Measurements from ENCODE around the gene XRCC1. TPM values are rescaled to one million over a fixed set of nuclear protein-coding genes. Genes with fewer than 3 reads are reported as not detected.
A peak's percentile ranks its signal among the peaks of the same experiment; 100 is the strongest.

XRCC1 gene
- total and polyA plus RNA-seq, 10 of the 15 experiments (the other 5 are each of a cell fraction or from before 2014, with no cell fraction given) = 2.0 to 51.1 (median 33.7) TPM

GRCh38 chr19:43532962-43533545 is 42.3 kb downstream of the XRCC1 start, which contains the start of gene ZNF575 (continued):
- TF ChIP-seq CREM (IDR thresholded peaks at IDR 0.05; ENCODE audit: low read depth) = peak; percentile 65; the same call in 1 of the 2 replicates
- no peak for TF ChIP-seq RCOR1 (conservative IDR thresholded peaks at IDR 0.05; ENCODE audit: low read depth, low read length)
- no peak; the same call in 1 of the 2 replicates for TF ChIP-seq CREB1 (IDR thresholded peaks at IDR 0.05; ENCODE audit: low read depth)
- TF ChIP-seq SREBF2 (IDR thresholded peaks at IDR 0.05; ENCODE audit: low read length) = no peak
- no peak for TF ChIP-seq STAT3 (IDR thresholded peaks at IDR 0.05; ENCODE audit: low read depth, low read length)
- peak; percentile 79; the same call in 1 of the 2 replicates for TF ChIP-seq PML (IDR thresholded peaks at IDR 0.05; ENCODE audit: low read length)
- TF ChIP-seq RAD21 (IDR thresholded peaks at IDR 0.05; ENCODE audit: insufficient read depth, low read depth, low read length) = no peak
- TF ChIP-seq MXI1 (IDR thresholded peaks at IDR 0.05; ENCODE audit: low read depth, low read length) = peak; percentile 65; the same call in 1 of the 2 replicates
- no peak; the same call in 1 of the 2 replicates for TF ChIP-seq NR2F1 (conservative IDR thresholded peaks at IDR 0.05)
- TF ChIP-seq POLR2A (IDR thresholded peaks at IDR 0.05; ENCODE audit: low read depth, low read length) = peak; percentile 68
- 0 out of 2 replicates have a peak, but pooled peaks have one; percentile 11 for TF ChIP-seq MAX (IDR thresholded peaks at IDR 0.05; ENCODE audit: low read depth, low read length)
- 0 out of 2 replicates have a peak, but pooled peaks have one; percentile 46 for TF ChIP-seq ZBED1 (IDR thresholded peaks at IDR 0.05; ENCODE audit: borderline replicate concordance)
- no peak for TF ChIP-seq ZNF622 (IDR thresholded peaks at IDR 0.05)
- TF ChIP-seq, protein P1, sequence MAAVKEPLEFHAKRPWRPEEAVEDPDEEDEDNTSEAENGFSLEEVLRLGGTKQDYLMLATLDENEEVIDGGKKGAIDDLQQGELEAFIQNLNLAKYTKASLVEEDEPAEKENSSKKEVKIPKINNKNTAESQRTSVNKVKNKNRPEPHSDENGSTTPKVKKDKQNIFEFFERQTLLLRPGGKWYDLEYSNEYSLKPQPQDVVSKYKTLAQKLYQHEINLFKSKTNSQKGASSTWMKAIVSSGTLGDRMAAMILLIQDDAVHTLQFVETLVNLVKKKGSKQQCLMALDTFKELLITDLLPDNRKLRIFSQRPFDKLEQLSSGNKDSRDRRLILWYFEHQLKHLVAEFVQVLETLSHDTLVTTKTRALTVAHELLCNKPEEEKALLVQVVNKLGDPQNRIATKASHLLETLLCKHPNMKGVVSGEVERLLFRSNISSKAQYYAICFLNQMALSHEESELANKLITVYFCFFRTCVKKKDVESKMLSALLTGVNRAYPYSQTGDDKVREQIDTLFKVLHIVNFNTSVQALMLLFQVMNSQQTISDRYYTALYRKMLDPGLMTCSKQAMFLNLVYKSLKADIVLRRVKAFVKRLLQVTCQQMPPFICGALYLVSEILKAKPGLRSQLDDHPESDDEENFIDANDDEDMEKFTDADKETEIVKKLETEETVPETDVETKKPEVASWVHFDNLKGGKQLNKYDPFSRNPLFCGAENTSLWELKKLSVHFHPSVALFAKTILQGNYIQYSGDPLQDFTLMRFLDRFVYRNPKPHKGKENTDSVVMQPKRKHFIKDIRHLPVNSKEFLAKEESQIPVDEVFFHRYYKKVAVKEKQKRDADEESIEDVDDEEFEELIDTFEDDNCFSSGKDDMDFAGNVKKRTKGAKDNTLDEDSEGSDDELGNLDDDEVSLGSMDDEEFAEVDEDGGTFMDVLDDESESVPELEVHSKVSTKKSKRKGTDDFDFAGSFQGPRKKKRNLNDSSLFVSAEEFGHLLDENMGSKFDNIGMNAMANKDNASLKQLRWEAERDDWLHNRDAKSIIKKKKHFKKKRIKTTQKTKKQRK (IDR thresholded peaks at IDR 0.05; ENCODE audit: low read depth, low read length) = no peak
- TF ChIP-seq CBFB (IDR thresholded peaks at IDR 0.05; ENCODE audit: low read depth) = 0 out of 2 replicates have a peak, but pooled peaks have one; percentile 64
- 0 out of 2 replicates have a peak, but pooled peaks have one; percentile 13 for TF ChIP-seq NFYB (IDR thresholded peaks at IDR 0.05; ENCODE audit: insufficient read depth, low read depth, low read length)
- TF ChIP-seq, protein P2, sequence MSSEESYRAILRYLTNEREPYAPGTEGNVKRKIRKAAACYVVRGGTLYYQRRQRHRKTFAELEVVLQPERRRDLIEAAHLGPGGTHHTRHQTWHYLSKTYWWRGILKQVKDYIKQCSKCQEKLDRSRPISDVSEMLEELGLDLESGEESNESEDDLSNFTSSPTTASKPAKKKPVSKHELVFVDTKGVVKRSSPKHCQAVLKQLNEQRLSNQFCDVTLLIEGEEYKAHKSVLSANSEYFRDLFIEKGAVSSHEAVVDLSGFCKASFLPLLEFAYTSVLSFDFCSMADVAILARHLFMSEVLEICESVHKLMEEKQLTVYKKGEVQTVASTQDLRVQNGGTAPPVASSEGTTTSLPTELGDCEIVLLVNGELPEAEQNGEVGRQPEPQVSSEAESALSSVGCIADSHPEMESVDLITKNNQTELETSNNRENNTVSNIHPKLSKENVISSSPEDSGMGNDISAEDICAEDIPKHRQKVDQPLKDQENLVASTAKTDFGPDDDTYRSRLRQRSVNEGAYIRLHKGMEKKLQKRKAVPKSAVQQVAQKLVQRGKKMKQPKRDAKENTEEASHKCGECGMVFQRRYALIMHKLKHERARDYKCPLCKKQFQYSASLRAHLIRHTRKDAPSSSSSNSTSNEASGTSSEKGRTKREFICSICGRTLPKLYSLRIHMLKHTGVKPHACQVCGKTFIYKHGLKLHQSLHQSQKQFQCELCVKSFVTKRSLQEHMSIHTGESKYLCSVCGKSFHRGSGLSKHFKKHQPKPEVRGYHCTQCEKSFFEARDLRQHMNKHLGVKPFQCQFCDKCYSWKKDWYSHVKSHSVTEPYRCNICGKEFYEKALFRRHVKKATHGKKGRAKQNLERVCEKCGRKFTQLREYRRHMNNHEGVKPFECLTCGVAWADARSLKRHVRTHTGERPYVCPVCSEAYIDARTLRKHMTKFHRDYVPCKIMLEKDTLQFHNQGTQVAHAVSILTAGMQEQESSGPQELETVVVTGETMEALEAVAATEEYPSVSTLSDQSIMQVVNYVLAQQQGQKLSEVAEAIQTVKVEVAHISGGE (CRISPR knock-in tag; IDR thresholded peaks at IDR 0.05) = no peak
- TF ChIP-seq ZNF217 (IDR thresholded peaks at IDR 0.05) = no peak
- no peak; the same call in 1 of the 2 replicates for TF ChIP-seq NBN (IDR thresholded peaks at IDR 0.05)
- TF ChIP-seq HCFC1 (IDR thresholded peaks at IDR 0.05; ENCODE audit: low read length) = no peak
- no peak for TF ChIP-seq IRF3 (IDR thresholded peaks at IDR 0.05)
- no peak for TF ChIP-seq SUPT20H (IDR thresholded peaks at IDR 0.05; ENCODE audit: borderline replicate concordance, control insufficient read depth, low read depth, low read length)
- TF ChIP-seq LARP7 (IDR thresholded peaks at IDR 0.05) = peak; percentile 89; the same call in 1 of the 2 replicates
- no peak for TF ChIP-seq E2F4 (IDR thresholded peaks at IDR 0.05; ENCODE audit: low read depth, low read length)

Data from GM12878 (cell line).